Raji (cell line): ENCODE data around the gene DDX1.

Source experiments
- POLR2A ChIP-seq: IDR thresholded peaks from 2 replicates; pipeline ENCODE4 v1.6.1; 2011; ENCODE audit warnings: low read depth, low read length, control low read depth; ENCODE audit not compliant: insufficient read depth

Gene DDX1

DNA sequence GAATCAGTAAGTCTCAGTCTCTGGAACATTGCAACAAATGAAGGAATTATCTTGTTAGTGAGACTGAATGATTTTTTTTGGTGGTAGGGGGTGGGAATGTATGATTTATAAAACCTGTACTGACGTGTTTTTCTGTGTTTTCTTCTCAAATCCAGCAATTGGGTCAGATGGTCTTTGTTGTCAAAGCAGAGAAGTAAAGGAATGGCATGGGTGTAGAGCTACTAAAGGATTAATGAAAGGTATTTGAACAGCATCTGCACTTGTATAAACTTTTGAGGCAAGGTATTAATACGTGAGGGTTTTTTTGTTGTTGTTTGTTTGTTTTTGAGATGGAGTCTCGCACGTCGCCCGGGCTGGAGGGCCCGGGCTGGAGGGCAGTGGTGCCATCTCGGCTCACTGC lies 10.7 kb downstream of the DDX1 start:
- no peak for TF ChIP-seq POLR2A

DNA sequence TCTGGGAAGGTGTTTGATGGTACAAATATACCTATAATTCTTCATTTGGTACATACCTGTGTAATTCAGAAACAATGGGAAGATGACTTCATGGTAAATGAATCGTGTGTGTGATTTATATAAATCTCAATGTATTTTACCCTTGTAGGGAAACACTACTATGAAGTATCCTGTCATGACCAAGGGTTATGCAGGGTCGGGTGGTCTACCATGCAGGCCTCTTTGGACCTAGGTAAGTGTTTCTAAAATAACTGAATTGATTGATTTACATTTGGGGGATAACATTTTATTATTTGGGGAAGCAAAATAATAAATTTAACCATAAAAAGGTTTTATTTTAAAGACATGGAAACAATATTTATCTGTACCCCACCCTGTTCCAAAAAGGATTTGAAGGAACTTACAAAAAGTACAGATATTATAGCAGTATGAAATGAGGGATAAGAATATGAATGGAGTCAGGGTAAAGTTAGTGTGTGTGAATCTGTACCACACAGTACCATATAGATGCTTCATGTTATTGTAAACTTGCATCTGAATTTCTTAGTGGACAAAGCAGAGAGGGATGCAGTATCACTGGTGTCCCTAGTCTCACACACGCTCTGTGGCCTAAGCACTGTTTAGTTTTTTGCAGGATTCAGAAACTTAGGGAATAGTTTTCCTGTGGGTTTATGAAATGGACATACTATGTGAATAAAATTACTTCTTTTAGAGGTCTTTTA lies 11.5 kb downstream of the DDX1 start:
- no peak for TF ChIP-seq POLR2A

DNA sequence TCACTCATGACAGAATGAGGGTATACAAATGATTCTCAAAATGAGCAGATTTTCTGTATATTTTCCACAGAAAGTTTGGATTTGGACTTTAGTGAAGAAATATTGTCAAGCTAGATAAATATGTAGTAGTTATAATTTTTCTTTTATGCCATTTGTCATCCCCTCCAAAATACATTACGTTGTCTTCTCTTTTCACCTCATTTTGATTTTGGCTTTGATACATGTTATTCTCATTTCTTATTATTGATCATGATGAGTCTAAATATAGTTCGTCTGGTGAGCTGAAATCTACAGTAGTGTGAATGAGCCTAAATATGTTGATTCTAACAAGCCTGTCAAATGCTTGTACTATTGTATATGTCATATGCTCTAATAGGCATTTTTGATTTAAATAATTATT lies 12.3 kb downstream of the DDX1 start:
- TF ChIP-seq POLR2A, result no peak

DNA sequence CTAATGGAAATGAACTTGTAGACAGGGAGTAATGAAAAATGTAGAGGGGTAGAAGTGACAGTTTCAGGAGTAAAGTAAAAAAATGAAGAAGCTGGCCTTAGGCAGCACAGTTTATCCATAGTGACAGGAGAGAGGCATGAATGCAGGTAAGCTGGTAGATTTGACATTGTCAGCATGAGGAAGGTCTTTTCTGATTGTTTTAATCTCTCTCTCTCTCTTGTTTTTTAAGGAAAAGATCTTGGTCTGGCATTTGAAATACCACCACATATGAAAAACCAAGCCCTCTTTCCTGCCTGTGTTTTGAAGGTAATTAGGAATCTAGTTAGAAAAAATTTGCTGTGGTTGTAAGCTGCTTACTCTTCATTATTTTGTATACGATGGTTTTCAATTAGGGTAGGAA lies 14.1 kb downstream of the DDX1 start:
- no peak for TF ChIP-seq POLR2A

DNA sequence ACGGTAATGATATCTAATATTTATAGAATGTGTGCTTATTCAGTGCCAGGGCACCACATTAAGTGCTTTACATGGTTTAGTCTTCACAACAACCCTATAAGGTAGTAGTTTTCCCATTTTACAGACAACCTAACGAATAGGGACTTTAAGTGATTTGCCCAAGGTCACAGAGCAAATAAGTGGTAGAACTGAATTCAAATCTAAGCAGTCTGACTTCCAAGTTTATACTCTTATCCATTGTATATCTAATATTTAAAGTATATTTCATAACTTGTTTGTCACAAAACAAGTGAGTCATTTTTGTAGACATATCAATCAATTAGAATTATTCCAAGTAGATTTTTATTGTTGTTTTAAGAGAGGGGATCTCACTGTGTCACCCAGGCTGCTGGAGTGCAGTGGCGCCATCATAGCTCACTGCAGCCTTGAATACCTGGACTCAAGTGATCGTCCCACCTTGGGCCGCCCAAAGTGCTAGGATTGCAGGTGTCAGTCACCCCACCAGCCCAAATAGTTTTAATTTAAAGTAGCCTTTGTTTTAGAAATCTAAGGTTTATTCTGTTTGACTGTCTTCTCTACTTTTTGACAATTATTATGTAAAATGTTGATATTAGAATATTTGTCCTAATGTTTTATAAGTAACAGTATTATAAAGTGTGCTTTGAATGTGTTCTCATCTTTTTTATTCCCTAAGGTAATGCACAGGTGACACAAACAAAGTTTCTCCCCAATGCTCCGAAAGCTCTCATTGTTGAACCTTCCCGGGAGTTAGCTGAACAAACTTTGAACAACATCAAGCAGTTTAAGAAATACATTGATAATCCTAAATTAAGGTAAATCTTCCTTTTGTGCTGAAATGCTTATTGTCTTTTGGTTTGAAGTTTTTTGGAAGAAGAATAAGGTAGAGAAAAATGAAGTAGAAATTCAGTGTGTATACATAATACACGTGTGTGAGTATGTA lies 15.1 kb downstream of the DDX1 start:
- no peak for TF ChIP-seq POLR2A

DNA sequence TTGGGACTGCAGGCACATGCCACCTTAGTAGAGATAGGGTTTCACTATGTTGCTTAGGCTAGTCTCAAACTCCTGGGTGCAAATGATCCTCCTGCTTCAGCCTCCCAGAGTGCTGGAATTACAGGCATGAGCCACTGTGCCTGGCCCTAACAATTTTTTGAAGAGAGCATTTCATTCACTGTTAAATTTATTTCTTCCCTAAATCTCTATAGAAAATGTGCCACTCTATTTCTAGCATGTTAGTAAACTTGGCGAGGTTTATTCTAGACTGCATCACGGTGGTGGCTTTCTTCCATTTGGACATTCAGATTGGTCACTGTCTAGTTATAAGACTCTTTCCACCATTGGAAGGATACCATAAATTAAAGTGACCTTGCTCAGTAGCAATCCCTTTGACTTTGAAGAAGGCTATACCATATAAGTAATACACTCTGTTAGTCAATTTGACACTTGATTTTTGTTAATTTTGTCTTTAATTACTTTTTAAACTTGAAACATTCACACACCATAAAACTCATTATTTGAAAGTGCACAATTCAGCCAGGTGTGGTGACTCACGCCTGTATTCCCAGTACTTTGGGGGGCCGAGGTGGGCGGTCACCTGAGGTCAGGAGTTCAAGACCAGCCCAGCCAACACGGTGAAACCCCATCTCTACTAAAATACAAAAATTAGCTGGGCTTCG lies 16.2 kb downstream of the DDX1 start:
- TF ChIP-seq POLR2A, result no peak

DNA sequence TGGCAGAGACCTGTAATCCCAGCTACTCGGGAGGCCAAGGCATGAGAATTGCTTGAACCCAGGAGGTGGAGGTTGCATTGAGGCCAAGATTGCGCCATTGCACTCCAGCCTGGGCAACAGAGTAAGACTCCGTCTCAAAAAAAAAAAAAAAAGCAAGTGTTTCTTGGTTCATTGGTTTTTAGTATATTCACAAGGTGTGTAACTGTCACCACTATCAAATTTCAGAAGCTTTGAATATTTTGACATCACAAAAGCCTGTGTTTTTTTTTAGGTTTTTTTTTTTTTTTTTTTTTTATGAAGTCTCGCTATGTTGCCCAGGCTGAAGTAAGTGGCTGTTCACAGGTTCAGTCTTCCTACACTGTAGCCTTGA lies 16.7 kb downstream of the DDX1 start:
- TF ChIP-seq POLR2A, result no peak

DNA sequence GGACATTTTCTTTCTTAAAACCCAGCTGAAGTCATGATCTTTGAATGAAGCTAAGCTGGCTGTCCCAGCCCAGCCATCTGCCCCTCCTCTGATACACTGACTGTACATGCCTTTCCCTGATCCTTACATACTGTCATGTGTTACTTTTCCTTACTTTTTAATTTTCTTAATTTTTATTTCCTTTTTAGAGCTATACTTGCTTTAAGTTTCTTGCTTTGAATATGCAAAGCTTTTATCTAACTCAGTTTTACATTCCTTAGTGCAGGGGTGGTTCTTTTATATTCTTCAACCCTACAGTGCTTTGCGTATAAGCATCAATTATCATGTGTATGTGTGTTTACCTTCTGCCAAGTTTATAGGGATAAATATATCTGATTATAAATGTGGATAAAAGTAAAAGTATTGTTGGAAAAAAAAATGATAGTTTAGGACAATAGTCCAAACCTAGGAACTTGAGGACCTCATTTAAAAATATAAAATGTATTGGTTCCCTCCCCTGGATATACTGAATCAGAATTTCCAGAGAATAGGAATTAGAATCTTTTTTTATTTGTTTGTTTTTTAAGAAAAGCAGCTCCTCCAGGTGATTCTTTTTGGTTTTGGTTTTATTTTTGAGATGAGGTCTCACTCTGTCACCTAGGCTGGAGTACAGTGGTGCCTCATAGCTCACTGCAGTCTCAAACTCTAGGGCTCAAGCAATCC lies 17.8 kb downstream of the DDX1 start:
- no peak for TF ChIP-seq POLR2A

DNA sequence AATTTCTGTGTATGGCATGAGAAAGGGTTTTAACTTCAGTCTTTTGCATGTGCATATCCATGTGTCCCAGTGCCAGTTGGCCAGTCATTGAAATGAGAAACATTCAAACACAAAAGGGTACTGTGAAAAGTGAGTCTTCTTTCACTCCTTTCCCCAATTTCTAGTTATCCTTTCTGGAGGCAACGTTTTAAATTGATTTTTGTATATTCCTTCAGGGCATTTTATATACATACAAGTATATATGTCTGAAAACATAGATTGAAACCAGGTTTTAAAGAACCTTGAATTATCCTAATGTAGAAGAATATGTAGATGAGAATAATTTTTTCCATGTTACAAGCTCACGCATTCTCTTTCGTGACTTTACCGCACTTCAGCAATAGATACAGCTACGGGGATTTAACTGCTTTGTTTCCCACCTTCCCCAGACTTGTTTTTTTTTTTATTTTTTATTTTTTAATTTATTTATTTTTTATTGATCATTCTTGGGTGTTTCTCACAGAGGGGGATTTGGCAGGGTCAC lies 18.8 kb downstream of the DDX1 start:
- no peak for TF ChIP-seq POLR2A

DNA sequence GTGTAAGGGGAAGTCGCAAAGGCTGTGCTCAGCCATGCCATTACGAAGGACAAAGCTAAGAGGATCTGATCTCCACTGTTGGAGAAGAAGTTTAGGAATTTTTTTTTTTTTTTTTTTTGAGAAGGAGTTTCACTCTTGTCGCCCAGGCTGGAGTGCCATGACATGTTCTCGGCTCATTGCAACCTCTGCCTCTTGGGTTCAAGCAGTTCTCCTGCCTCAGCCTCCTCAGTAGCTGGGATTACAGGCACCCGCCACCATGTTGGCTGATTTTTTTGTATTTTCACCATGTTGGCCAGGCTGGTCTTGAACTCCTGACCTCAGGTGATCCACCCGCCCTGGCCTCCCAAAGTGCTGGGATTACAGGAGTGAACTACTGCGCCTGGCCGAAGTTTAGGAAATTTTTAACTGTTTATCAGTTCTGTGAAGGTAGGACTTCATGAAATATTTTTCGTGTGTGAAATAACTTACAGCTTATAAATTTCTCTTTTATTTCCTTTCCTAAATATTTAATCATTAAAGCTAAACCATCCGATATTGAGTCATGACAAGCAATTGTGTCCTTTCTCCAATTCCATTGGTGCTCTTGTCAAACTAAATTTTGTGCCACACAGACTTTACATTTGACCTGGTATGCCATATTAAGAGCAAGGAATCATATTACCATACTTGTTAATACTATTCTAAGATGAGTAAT lies 22.2 kb downstream of the DDX1 start:
- TF ChIP-seq POLR2A, result no peak

DNA sequence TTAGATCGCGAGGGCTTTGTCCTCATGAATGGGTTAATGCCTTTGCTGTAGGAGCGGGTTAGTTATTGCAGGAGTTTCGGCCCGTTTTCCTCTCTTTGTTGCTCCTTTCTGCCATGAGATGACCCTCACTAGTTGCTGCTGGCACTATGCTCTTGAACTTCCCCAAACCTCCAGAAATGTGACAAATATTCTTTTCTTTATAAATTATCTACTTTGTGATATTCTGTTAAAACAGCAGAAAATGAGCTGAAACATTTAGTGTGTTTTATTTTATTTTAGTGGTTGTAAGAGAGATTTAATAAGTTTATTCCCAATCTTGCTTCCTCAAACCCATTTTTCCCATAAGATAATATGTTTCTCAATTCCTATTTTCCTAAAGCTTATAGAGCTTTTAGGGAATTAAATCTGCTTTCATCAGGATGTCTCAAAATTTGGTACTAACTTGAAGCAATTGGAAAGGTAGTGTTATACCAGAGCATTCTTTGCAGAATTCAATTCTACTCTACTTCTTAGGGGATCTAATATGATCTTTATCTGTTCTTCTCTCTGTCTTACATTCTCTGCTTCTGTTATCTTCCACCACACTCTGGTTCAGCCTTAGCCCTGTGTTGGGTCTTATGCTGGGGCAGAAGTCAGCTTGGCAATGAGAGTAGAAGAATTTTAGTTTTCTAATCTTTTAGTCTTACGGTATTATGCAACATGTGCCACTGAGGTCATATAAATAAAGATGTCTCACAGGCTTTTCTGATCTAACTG lies 23.1 kb downstream of the DDX1 start:
- TF ChIP-seq POLR2A, result no peak

DNA sequence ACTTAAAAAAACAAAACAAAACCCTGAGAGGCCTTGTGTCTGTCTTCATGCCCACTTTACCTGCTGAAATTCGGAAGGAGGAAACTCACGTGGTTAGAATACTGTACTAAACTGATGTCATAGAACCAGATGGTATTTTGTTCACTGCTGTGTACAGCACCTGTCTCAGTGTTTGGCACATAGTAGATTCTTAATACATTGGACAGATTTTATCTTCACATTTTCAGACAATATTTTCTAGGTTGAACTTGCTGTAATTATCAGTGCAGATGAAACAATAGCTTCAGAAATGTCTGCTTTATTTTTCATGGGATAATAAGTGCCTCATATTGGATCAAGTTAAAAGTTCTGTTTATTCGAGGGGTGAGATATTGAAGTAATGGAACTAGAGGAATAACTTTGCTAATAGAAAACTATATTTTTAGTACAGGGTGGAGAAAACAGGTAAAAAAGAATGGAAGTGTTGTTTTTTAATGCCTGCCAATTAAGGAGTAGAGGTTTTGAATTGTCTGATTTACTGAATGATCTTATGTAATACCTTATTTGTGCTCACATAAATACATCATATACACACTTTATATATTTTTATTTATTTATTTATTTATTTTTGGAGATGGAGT lies 23.7 kb downstream of the DDX1 start:
- no peak for TF ChIP-seq POLR2A

DNA sequence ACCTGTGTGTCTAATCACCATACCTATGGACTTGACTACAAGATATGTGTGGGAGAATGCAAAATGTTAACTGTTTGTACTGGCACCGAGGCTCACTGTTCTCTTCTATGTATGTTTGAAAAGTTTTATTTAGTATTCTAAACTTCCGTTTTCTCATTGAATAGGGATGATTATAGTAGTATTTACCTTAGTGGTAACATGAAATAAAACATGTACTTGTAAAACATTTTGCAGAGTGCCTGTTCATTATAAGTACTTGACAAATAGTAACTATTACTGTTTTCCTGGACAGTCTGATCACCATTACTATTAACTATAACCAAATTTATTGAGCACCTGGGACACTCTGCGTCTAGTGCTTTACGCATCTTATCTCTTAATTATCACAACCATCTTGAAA lies 24.8 kb downstream of the DDX1 start:
- TF ChIP-seq POLR2A, result no peak
